ENCODE measurements around the gene NELFCD.

The NELFCD gene

GRCh38 chr20:58993332-58994248 is 12.5 kb downstream of the NELFCD start:
- no peak for DNase-seq (ENCODE audit: low read depth, low spot score)

GRCh38 chr20:58994390-58995159 is 13.5 kb downstream of the NELFCD start:
- DNase-seq (ENCODE audit: low read depth, low spot score), result no peak

GRCh38 chr20:58995461-58996225 is 14.6 kb downstream of the NELFCD start:
- no peak for DNase-seq (ENCODE audit: low read depth, low spot score)

GRCh38 chr20:58996226-58996611 is 15.2 kb downstream of the NELFCD start:
- DNase-seq (ENCODE audit: low read depth, low spot score), result no peak

GRCh38 chr20:58997141-58997770 is 16.2 kb downstream of the NELFCD start:
- no peak for DNase-seq (ENCODE audit: low read depth, low spot score)

- no peak for DNase-seq (ENCODE audit: low read depth, low spot score)
Observed at GRCh38 chr20:58998656-58999055, 17.6 kb downstream of the NELFCD start.

- no peak for DNase-seq (ENCODE audit: low read depth, low spot score)
Observed at GRCh38 chr20:59000326-59000725, 19.3 kb downstream of the NELFCD start.

- no peak for DNase-seq (ENCODE audit: low read depth, low spot score)
Observed at GRCh38 chr20:59001068-59001448, 20.0 kb downstream of the NELFCD start.

GRCh38 chr20:59001449-59002171 is 20.6 kb downstream of the NELFCD start:
- DNase-seq (ENCODE audit: low read depth, low spot score), result no peak

- DNase-seq (ENCODE audit: low read depth, low spot score), result no peak
Observed at GRCh38 chr20:59002388-59002787, 21.3 kb downstream of the NELFCD start.

GRCh38 chr20:59002874-59003399 is 21.9 kb downstream of the NELFCD start:
- no peak for DNase-seq (ENCODE audit: low read depth, low spot score)

- no peak for DNase-seq (ENCODE audit: low read depth, low spot score)
Observed at GRCh38 chr20:59003836-59004492, 22.9 kb downstream of the NELFCD start.

- DNase-seq (ENCODE audit: low read depth, low spot score), result no peak
Observed at GRCh38 chr20:59004493-59004762, 23.4 kb downstream of the NELFCD start.

- no peak for DNase-seq (ENCODE audit: low read depth, low spot score)
Observed at GRCh38 chr20:59004763-59005522, 23.9 kb downstream of the NELFCD start.

GRCh38 chr20:59005523-59006166 is 24.6 kb downstream of the NELFCD start:
- DNase-seq (ENCODE audit: low read depth, low spot score), result no peak

- no peak for DNase-seq (ENCODE audit: low read depth, low spot score)
Observed at GRCh38 chr20:59006167-59006863, 25.3 kb downstream of the NELFCD start.

- DNase-seq (ENCODE audit: low read depth, low spot score), result no peak
Observed at GRCh38 chr20:59006864-59007664, 26.0 kb downstream of the NELFCD start, which contains the start of gene CTSZ. Gene CTSZ (minus strand): TSS chr20:59007254. CDS start chr20:59007128, 126 bp downstream.

All from brain pericyte (primary cell).